NCI-H2107 (cell line): ENCODE measurements around the gene COX17.
"Not testable (repeated sequence)": the region's sequence is repeated elsewhere in the genome, so short reads cannot be mapped to it uniquely, and the experiment has no call there.

Source experiments
- DNase-seq: peaks from one replicate; lab custom pipeline; 2025; lab: John Stamatoyannopoulos, UW

The COX17 gene, protein sequence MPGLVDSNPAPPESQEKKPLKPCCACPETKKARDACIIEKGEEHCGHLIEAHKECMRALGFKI

DNA sequence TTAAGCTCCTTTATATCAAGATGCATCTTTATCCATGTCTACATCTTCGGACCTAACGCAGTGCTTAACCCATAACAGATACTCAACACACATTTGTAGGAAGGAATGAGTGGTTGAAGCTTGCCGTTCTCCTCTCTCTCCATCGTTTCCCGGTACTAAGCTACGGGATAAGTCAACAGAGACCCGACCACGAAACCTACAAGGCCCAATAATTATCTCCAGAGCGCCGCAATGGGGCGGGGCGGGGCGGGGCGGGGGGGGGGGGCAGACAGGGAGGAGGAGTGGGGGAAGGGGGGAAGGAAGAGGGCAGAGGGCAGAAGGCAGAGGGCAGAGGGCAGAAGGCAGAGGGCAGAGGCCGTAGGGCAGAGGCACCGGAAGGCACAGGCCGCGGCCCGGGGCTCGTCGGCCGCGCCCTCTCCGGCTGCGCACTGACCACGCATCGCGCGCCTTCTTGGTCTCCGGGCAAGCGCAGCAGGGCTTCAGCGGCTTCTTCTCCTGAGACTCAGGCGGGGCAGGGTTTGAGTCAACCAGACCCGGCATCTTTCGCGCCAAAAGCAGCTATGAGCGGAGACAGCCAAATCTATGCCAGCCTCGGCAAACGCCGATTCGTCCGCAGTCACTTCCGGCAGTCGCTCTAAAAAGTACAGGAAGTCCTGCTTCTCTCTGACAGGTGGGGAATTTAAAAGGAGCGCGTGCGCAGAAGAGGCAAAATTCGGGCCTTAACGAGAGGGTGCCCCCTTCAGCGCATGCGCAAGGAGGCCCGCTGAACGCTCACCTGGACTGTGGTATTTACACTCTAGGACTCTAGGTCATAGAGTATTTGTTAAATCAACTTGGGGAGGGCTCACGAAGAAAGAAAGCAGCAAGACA is at the start of gene COX17:
Gene COX17, minus strand, starts transcription at position 636 of the 870 bp plus-strand sequence. Its CDS starts 96 bp downstream, at position 540.
- peak; percentile 98 for DNase-seq

DNA sequence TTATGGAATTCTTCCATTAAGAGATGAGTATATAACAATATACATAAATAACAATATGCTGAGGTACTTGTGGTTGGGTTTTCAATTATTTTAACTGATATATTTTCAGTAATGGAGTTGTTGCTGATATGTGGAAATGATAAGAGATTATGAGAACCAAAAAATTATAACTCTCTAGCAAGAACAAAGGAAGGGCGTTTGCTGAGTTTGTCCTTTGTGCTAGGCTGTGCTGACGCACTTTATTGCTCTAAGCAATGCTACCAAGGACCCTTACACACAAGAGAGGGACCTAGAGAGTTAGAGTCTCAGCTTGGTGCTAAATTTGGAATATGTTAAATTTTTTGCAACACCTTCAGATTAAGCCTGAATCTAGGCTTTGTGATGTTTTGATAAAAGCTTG is 49.7 kb upstream of the COX17 start:
- DNase-seq = no peak

DNA sequence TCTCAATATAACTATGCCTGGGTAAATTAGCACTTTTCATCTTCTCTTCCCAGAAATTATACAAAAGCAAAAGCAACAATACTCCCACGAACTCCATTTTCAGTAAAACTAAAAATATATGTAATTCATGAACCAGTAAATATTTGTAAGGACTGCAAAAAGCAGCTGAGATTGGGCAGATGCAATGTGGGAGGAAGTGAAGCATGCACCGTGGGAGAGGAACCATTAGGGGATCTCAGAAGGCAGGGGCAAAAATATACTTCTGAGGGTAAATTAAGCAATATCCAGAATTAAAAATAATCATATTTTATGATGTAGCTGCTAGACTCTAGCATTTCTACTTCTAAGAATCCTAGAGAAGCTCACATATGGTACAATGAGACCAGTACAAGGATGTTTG is 45.8 kb upstream of the COX17 start:
- DNase-seq = no peak

DNA sequence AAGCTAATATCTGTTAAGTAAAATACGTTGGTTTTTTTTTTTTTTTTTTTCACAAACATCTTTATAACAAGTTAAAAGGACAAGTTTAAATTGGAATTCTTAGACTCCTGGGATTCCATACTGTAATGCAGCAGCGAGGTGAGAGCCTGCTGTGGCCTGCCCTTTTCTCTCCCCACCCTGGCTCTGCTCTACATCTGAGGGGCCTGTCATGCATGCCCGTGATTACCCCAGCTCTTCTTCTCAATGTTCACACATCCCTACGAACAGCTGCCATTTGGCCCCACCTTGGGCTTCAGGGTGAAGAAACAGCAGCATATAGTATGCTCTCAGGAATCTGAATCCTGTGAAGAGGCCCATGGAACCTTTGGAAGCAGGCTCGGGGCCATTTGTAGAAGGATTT is 40.3 kb upstream of the COX17 start:
- no peak for DNase-seq

DNA sequence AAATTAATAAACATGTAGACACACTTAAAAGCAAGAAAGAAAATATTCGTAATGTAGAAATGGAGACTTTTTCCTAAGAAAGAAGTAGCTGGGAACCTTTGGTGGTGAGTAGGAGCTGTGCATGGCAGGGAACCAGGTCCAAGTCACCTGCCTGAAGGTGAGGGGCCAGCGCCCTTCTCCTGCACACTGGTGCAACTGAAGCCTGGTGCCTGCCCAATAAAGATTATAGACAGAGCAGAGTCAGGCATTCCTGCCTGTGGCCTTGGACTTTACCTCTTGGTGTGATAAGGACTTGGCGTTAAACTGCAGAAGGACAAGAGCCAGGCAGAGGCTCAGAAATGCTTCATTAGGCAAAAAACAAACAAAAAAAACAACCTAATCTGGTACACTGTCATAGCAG is 39.8 kb upstream of the COX17 start:
- no peak for DNase-seq

DNA sequence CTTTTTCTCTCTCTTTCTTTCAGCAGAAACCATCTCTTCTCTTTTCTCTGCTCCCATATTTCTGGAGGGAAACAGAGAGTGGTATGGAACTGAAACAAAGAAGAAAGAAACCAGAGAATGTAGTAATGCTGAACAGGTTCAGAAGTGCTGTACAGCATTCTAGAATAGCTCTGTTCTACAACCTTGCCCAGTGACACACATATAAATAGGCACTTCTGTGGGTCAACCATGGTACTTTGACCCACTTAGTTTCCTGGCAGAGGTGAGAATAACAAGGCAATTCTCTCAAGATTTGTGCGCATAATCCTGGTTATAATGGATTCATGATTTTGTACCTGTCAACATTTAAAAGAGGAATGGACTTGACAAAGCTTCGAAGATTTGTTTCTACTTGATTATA is 37.9 kb upstream of the COX17 start:
- no peak for DNase-seq

DNA sequence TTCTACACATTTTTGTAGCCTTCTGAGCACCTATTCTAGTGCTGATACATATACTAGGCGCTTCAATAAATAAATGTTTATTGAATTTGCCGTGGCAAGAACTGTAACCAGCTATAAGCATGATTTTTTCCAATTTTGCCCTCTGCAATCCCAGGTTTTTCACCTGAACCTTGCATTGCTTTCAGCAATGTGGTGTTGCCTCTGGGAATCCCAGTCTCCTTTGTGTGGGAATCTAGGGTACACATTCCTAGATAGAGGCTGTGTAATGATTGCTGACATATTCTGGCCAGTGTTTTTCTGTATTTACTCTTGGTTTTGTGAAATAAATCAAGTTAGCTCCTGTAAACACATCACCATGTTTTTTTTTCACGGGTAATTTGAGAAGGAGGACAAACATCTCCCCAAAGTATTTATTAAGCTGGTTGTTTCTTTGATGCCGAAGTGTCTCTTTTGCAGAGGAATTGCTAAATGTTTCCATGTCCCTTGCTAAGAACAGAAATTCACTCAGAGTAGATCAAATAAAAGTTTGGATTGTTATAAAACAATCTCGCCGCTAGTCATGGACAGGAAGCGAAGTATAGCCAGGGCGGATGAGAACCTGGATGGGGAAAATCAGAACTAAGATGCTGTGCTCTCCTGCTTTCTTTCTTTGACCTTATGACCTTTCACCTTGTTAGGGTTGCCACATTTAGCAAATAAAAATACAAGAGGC is 26.8 kb upstream of the COX17 start:
- DNase-seq = no peak

DNA sequence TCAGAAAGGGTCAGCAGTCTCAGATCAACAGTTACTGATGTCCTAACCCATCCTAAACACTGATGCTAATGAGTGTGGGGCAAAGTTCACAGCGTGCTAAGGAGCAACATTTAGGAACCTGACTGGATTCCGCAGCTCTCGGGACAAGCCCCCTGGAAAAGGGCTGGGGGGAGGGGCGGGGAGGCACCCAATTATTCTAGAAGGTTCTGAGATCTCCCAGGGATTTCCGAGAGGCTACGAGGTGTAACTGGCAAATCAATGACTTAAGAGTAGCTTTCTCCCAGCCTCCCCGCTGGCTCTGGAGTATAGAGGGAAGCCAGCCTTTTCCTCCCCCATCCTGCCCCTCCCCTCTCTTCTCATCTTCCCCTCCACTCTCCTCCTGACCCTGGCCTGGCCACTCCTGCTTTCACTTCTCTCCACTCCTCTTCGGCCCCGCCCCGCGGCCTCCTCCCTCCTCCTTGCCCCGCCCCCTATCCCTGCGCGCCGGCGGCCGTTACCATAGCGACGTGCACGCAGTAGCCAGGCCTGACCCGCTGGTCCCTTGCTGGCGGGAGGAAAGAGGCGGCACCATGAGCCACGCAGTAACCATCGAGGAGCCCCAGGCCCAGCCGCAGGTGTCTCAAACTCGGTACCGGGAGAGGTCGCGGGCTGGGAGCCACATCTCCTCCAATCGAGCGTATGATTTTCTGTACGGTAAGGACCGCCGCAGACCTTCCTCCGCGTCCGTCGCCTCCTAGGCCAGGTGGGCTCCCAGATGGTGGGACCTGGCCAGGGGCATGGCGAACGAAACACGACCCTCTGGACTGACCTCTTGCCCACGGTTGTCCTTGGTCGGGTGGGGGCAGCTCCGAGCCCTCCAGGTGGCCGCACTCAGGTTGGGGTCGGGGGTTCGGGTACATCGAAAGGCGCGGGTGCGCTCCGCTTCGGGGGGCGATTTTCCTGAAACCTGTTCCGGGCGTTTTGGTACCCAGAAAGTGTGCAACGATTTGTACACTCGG is 25.6 kb upstream of the COX17 start, which contains the start of gene CFAP91:
Gene CFAP91, plus strand, starts transcription at position 493 of the 998 bp plus-strand sequence. Its CDS starts 77 bp downstream, at position 570.
- DNase-seq = peak; percentile 70

DNA sequence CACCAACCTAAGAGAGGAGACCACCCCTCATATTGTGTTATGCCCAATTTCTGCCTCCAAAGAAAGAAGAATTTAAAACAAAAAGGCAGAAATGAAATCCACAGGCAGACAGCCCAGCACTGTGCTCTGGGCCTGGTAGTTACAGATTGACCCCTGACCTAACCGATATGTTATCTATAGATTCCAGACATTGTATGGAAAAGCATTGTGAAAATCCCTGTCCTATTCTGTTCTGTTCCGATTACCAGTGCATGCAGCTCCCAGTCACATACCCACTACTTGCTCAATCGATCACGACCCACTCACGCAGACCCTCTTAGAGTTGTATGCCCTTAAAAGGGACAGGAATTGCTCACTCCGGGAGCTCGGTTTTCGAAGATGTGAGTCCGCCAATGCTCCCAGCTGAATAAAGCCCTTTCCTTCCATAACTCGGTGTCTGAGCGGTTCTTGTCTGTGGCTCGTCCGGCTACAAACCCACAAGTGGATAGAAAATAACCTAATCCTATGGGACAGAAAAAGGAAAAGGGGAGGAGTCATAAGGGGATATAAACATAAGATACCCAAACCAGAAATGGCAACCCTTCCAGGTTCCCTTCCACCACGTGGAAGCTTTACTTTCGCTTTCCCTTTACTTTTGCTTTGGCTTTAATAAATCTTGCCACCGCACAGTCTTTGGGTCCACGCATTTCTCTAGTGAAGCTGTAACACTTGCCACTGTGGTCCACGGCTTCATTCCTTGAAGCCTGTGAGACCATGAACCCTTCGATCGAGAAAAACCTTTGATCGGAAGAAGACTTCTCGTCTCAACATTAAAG is 23.9 kb upstream of the COX17 start:
- DNase-seq = no peak

DNA sequence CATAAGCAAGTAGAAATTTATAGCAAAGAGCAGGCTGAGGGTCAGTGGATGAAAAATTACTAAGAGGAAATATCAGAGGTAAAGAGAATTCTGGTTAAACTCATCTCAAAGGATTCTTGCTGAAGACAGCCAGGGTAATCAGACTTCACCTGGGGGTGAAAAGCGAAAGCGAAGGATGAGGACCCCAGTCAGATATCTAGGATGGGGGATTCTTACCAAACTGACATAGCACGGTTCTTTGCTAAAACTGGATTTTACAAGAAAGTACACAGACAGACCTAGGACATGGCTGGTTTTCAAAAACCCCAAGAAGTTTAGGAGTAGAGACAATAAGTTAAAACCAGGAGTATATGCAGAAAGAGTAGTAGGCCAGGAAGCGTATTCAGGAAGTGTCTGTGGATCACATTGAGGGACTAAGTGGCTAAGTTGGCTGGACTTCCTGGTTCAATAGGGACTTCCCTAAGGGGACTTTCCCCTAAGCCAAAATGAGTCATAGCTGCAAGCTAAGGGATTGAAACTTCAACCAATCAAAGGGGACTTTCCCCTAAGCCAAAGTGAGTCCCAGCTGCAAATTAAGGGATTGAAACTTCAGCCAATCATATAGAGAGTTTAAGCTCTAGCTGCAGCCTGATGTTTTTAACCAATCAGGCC is 23.2 kb upstream of the COX17 start:
- DNase-seq = no peak

DNA sequence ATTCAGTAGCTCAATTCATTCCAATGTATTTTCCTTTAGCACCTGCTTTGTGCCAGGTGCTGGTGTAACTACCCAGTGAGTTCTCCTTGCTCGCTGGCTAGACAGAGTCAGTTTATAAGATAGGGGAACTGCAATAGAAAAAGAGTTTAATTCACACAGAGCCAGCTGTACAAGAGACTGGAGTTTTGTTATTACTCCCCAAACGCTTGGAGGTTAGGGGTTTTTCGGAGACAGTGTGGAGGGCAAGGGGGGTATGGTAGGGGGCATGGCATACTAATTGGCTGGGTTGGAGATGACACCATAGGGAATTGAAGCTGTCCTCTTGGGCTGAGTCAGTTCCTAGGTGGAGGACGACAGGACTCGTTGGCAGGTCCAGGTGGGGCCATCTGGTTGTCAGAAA is 20.2 kb upstream of the COX17 start:
- DNase-seq = no peak

DNA sequence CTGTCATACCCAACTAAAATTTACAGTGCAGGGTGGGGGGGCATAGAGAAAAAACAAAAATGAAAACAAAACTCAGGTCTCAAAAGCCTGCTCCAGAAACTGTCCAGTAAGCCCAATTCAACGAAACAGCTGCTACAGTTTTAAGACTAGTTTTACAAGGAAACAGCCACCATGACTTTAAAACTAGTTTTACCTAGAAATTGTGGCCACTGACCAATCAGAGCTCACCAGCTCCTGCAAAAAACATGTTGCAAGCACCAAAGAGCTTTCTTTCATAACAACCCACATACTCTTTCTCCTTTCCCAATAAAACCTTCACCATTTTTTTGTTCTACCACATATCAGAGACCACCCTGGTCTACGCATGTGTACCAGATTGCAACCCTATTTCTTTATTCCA is 18.3 kb upstream of the COX17 start:
- DNase-seq = no peak

DNA sequence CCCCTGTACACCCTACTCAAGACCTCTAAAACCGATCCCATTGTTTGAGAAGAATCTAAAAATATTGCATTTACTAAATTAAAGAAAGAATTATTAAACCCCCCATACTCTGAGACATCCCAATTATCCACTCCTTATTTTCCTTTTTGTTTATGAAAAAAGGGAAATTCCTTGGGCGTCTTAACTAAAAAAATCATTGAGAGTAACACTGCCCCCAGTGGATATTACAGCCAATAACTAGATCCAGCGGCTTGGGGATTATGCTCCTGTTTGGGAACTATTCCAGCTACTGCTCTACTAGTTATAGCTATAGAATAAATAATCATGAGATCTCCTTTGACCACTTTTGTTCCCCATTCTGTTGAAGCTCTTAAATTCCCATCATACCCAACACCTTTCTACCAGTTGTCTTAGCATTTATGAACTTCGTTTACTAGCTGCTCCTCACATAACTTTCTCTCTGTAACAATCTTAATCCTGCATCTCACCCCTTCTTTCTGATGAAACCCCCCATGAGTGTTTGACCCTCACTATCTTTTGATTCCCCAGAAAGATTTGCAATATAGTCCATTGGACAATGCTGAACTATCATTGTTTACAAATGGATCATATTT is 12.9 kb upstream of the COX17 start:
- no peak for DNase-seq

DNA sequence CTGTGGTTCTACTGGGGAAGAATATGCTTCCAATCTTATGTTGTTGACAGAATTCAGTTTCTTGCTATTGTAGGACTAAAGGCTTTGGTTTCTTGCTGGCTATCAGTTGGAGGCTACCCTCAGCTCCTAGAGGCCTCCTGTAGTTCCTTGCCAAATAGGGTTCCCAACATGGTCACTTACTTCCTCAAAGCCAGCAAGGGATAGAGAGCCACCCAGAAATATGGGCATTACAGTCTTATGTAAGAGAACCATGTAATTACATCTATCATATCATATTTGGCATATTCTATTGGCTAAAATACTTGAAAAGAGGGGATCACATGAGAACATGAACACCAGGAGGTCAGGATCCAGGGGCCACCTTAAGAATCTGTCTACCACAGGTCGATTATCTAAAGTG is 6.2 kb upstream of the COX17 start:
- no peak for DNase-seq

DNA sequence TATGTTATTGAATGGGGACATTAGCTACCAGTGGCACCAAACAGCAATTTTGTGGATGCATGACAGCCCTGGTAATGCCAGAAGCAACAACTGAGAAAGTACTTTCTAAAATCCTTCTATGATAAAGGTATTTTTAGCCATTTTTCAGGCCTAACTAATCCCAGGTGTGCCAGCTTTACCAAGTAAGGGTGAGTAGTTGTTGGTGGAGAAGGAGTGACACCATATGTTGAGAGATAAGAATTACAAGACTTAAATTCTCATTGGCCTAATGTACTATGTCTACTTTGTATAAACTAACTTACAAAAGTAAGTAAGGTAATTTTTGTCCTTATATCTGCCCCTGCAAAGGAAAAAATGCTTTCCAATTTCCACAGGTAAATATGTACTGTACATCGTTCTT is 4.1 kb upstream of the COX17 start:
- no peak for DNase-seq

DNA sequence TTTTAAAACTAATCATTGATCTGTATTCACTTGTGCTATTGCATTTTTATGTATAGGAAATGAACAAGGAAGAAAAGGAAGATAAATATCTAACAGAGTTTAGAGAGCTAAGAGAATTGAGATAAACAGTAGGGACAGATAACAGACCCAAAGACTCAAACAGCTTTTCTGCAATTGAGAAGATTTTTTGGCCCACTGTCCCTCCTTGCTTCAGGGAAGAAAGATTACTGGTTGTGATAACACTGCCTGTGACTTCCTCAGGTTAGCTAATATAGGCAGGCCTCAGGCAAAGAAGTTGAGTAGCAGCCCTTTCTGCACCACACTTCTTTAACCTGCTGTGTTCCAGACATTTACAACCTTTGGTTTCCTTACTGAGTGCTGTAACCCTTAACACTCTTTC is 2.7 kb upstream of the COX17 start:
- DNase-seq = no peak

DNA sequence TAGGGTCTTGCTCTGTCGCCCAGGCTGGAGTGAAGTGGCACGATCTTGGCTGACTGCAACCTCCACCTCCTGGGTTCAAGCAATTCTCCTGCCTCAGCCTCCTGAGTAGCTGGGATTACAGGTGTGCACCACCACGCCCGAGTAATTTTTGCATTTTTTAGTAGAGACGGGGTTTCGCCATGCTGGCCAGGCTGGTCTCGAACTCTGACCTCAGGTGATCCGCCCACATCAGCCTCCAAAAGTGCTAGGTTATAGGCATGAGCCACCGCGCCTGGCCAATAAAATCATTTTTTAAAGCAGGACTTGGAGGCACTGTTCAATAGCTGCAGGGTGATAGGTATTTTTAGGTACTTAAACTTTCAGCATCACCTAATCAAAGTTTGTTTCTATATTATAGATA is 1.0 kb upstream of the COX17 start:
- not testable (repeated sequence) for DNase-seq

DNA sequence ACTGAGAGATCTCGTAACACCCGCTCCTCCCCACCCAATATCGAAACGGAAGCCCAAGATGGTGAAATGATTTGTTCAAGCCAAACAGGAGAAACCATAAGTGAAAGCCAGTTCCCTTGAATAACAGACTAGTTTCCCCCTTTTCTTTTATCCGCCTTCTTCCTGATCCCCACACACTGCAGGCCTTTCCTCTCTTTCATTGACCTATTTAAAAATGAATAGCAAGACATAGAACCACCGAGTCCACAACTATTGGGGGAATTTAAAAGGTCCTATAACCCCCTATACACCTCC is 382 bp upstream of the COX17 start:
- no peak for DNase-seq

DNA sequence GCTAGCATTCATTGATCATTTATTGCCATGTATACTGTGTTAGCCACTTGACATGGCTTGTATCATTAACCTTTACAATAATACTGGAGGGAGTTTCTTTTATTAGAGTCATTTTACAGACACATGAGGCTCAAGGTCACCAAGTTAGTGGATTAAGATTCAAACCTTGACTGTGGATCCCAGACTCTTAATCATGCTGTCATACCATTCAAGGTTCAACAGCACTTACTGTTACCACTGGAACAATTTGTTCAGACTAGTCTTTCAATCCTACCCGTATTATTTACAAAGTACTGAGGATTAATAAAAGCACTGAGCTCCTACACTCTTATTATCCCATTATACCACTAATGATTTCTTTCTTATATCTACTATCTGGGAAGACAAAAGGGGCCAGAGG is 1.2 kb downstream of the COX17 start:
- no peak for DNase-seq

DNA sequence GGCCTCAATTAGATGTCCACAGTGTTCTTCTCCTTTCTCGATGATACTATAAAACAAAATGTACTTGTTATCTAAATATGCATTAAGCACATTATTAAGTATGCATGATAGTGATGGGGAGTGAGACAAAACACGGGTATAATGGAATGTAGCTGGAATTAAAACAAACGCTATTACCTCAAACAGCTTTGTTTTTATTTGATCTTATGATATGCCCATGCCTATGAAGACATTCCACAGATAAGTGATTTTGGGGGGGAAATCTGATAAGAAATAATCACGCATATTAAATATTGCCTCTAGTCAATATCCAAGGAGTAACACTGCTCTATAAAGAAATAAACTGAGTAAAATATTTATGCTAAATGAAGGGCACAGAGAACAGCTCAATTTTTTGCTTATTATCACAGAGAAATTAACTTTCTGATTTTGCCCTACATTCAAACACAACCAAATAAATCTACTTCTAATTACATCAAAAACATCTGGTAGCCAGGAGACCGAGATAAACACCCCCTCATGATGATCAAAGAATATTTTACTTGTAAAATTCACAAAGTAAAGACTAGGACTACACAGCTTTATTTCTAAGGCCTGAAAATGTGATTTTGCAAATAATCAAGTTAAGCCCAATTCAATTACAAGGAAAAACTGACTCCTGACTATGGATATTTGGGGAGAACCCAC is 1.9 kb downstream of the COX17 start:
- DNase-seq = no peak
